HepG2 (cell line): Measurements from ENCODE around the gene APOC1. TPM values are rescaled to one million over a fixed set of nuclear protein-coding genes. Genes with fewer than 3 reads are reported as not detected.

ENCODE experiments used
- ATRX ChIP-seq: sonication (generic); formaldehyde crosslinking; IDR thresholded peaks from 2 replicates; pipeline ENCODE4 v1.4.0; 2020; ENCODE audit warnings: missing genetic modification reagents, borderline replicate concordance
- CTCF ChIP-seq: sonication (generic); formaldehyde crosslinking; IDR thresholded peaks from 2 replicates; pipeline ENCODE4 v1.5.0; 2020; ENCODE audit warnings: mild to moderate bottlenecking, missing genetic modification reagents, moderate library complexity
- FOXM1 ChIP-seq: sonication (generic); formaldehyde crosslinking; IDR thresholded peaks from 2 replicates; pipeline ENCODE4 v1.5.0; 2020; ENCODE audit warnings: missing genetic modification reagents
- GATAD2A ChIP-seq: IDR thresholded peaks from 2 replicates; pipeline ENCODE4 v1.6.1; 2016
- GMEB2 ChIP-seq: IDR thresholded peaks from 2 replicates; pipeline ENCODE4 v1.6.1; 2016; ENCODE audit warnings: missing biosample characterization, missing genetic modification reagents, low read depth
- GTF2F1 ChIP-seq: fragments of 150-350 bp; IDR thresholded peaks from 2 replicates; pipeline ENCODE4 v1.6.1; 2014; ENCODE audit warnings: low read length
- KLF12 ChIP-seq: sonication (generic); formaldehyde crosslinking; IDR thresholded peaks from 2 replicates; pipeline ENCODE4 v1.4.0; 2020; ENCODE audit warnings: missing genetic modification reagents, borderline replicate concordance
- MTF1 ChIP-seq: sonication (generic); formaldehyde crosslinking; IDR thresholded peaks from 2 replicates; pipeline ENCODE4 v1.5.0; 2020; ENCODE audit warnings: missing genetic modification reagents
- NCOR1 ChIP-seq: fragments of 200-600 bp; sonication (generic); IDR thresholded peaks from 2 replicates; pipeline ENCODE4 v1.7.0; 2017; ENCODE audit warnings: antibody characterized with exemption, low read length, borderline replicate concordance
- NFRKB ChIP-seq: fragments of 450-650 bp; IDR thresholded peaks from 2 replicates; pipeline ENCODE4 v1.6.1; 2017
- PRMT3 ChIP-seq: sonication (generic); formaldehyde crosslinking; IDR thresholded peaks from 2 replicates; pipeline ENCODE4 v1.8.1; 2022; ENCODE audit warnings: low read depth, mild to moderate bottlenecking, moderate library complexity, missing genetic modification reagents, borderline replicate concordance
- SUZ12 ChIP-seq: fragments of 150-350 bp; IDR thresholded peaks from 2 replicates; pipeline ENCODE4 v1.6.1; 2014; ENCODE audit warnings: low read depth, low read length
- TBP ChIP-seq: sonication (generic); formaldehyde crosslinking; IDR thresholded peaks from 2 replicates; pipeline ENCODE4 v1.5.0; 2020; ENCODE audit warnings: missing genetic modification reagents
- TGIF2 ChIP-seq: IDR thresholded peaks from 2 replicates; pipeline ENCODE4 v1.6.1; 2016; ENCODE audit warnings: control low read depth, missing compliant biosample characterization
- ZBTB38 ChIP-seq: sonication (generic); formaldehyde crosslinking; IDR thresholded peaks from 2 replicates; pipeline ENCODE4 v1.5.1; 2020; ENCODE audit warnings: mild to moderate bottlenecking, missing genetic modification reagents
- ZKSCAN1 ChIP-seq: fragments of 150-350 bp; IDR thresholded peaks from 2 replicates; pipeline ENCODE4 v1.6.1; 2014; ENCODE audit warnings: low read length
- ZNF121 ChIP-seq: sonication (generic); formaldehyde crosslinking; IDR thresholded peaks from 2 replicates; pipeline ENCODE4 v1.5.0; 2020; ENCODE audit warnings: mild to moderate bottlenecking, missing genetic modification reagents
- ZNF235 ChIP-seq: sonication (generic); formaldehyde crosslinking; IDR thresholded peaks from 2 replicates; pipeline ENCODE4 v1.8.1; 2023; ENCODE audit warnings: mild to moderate bottlenecking, missing genetic modification reagents, borderline replicate concordance
- ZNF326 ChIP-seq: sonication (generic); formaldehyde crosslinking; IDR thresholded peaks from 2 replicates; pipeline ENCODE4 v1.4.0; 2020; ENCODE audit warnings: missing genetic modification reagents, borderline replicate concordance
- ZNF766 ChIP-seq: sonication (generic); formaldehyde crosslinking; IDR thresholded peaks from 2 replicates; pipeline ENCODE4 v1.5.0; 2020; ENCODE audit warnings: missing genetic modification reagents, borderline replicate concordance
- polyA plus RNA-seq, 8 experiments: library from polyadenylated mRNA; depleted of rRNA in 3 of 8; stranded (reverse) in 7 of 8; unstranded in 1 of 8; fragments of >200 nt; fragmentation: Illumina TruSeq in 4 of 8; extraction: Trizol in 4 of 8; gene quantifications; 2 replicates each; pipeline versions ENCODE4 v1.2.1 to v1.2.3, GENCODE V29; 2011 to 2016; ENCODE audit warnings: low read depth in 4 of 8, missing spikeins in 1 of 8, mixed read lengths in 1 of 8; ENCODE audit not compliant: insufficient read depth in 1 of 8
- total RNA-seq, 5 experiments: library from RNA; depleted of rRNA; stranded (reverse); fragments of >200 nt; fragmentation: Illumina TruSeq; extraction: Trizol; gene quantifications; 2 replicates each; pipeline ENCODE4 v1.2.3, GENCODE V29; 2016; ENCODE audit warnings: low read depth in 1 of 5
- TF ChIP-seq, protein P1 (sequence below): sonication (generic); formaldehyde crosslinking; IDR thresholded peaks from 2 replicates; pipeline ENCODE4 v1.5.1; 2020; ENCODE audit warnings: missing genetic modification reagents, mild to moderate bottlenecking, borderline replicate concordance
- TF ChIP-seq, protein P2 (sequence below): sonication (generic); formaldehyde crosslinking; IDR thresholded peaks from 2 replicates; pipeline ENCODE4 v1.4.0; 2020; ENCODE audit warnings: missing genetic modification reagents

APOC1 gene
- total and polyA plus RNA-seq, 2 of the 13 experiments (the other 11 are each of a cell fraction or from before 2014, with no cell fraction given), result 600 to 1,235 TPM

- TF ChIP-seq CTCF (no peak), ZNF121 (CRISPR knock-in tag) (no peak), MTF1 (no peak), NCOR1 (peak; percentile 4; the same call in 1 of the 2 replicates), ATRX (CRISPR knock-in tag) (no peak), GTF2F1 (no peak), ZNF326 (no peak), NFRKB (no peak), ZNF766 (CRISPR knock-in tag) (no peak), SUZ12 (peak; percentile 57), PRMT3 (CRISPR knock-in tag) (no peak), GATAD2A (CRISPR knock-in tag) (peak; percentile 61), ZKSCAN1 (no peak), GMEB2 (CRISPR knock-in tag) (no peak), ZNF235 (CRISPR knock-in tag) (no peak), KLF12 (CRISPR knock-in tag) (no peak), TBP (CRISPR knock-in tag) (no peak), TGIF2 (CRISPR knock-in tag) (peak; percentile 60; the same call in 1 of the 2 replicates), ZBTB38 (CRISPR knock-in tag) (no peak; the same call in 1 of the 2 replicates), FOXM1 (no peak)
- TF ChIP-seq, protein P1, sequence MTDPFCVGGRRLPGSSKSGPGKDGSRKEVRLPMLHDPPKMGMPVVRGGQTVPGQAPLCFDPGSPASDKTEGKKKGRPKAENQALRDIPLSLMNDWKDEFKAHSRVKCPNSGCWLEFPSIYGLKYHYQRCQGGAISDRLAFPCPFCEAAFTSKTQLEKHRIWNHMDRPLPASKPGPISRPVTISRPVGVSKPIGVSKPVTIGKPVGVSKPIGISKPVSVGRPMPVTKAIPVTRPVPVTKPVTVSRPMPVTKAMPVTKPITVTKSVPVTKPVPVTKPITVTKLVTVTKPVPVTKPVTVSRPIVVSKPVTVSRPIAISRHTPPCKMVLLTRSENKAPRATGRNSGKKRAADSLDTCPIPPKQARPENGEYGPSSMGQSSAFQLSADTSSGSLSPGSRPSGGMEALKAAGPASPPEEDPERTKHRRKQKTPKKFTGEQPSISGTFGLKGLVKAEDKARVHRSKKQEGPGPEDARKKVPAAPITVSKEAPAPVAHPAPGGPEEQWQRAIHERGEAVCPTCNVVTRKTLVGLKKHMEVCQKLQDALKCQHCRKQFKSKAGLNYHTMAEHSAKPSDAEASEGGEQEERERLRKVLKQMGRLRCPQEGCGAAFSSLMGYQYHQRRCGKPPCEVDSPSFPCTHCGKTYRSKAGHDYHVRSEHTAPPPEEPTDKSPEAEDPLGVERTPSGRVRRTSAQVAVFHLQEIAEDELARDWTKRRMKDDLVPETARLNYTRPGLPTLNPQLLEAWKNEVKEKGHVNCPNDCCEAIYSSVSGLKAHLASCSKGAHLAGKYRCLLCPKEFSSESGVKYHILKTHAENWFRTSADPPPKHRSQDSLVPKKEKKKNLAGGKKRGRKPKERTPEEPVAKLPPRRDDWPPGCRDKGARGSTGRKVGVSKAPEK (CRISPR knock-in tag), result no peak
- TF ChIP-seq, protein P2, sequence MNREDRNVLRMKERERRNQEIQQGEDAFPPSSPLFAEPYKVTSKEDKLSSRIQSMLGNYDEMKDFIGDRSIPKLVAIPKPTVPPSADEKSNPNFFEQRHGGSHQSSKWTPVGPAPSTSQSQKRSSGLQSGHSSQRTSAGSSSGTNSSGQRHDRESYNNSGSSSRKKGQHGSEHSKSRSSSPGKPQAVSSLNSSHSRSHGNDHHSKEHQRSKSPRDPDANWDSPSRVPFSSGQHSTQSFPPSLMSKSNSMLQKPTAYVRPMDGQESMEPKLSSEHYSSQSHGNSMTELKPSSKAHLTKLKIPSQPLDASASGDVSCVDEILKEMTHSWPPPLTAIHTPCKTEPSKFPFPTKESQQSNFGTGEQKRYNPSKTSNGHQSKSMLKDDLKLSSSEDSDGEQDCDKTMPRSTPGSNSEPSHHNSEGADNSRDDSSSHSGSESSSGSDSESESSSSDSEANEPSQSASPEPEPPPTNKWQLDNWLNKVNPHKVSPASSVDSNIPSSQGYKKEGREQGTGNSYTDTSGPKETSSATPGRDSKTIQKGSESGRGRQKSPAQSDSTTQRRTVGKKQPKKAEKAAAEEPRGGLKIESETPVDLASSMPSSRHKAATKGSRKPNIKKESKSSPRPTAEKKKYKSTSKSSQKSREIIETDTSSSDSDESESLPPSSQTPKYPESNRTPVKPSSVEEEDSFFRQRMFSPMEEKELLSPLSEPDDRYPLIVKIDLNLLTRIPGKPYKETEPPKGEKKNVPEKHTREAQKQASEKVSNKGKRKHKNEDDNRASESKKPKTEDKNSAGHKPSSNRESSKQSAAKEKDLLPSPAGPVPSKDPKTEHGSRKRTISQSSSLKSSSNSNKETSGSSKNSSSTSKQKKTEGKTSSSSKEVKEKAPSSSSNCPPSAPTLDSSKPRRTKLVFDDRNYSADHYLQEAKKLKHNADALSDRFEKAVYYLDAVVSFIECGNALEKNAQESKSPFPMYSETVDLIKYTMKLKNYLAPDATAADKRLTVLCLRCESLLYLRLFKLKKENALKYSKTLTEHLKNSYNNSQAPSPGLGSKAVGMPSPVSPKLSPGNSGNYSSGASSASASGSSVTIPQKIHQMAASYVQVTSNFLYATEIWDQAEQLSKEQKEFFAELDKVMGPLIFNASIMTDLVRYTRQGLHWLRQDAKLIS (CRISPR knock-in tag), result no peak
These were observed 23.9 kb upstream of the APOC1 start (continued) for GRCh38 chr19:44890366-44891015.
